Sigmoid colon (tissue), 7 donors: ENCODE data around the gene UPK3B. TPM values are rescaled to one million over a fixed set of nuclear protein-coding genes. Genes with fewer than 3 reads are reported as not detected.
"Not testable (repeated sequence)": the region's sequence is repeated elsewhere in the genome, so short reads cannot be mapped to it uniquely, and the experiment has no call there.

Source experiments
- DNase-seq: peaks from one replicate; pipeline ENCODE4 v3.0.0-alpha.2; 2019
- H3K27ac ChIP-seq, 4 donors: fragments of 200-600 bp; sonication (generic); one replicate each; pipeline ENCODE4 v1.5.1; 2016 to 2019; ENCODE audit warnings: mild to moderate bottlenecking in 1 of 4
- H3K27me3 ChIP-seq, 3 donors: fragments of 200-600 bp; sonication (generic); one replicate each; pipeline ENCODE4 v1.5.1; 2019; ENCODE audit warnings: mild to moderate bottlenecking in 1 of 3
- H3K36me3 ChIP-seq, 4 donors: fragments of 200-600 bp; sonication (generic); one replicate each; pipeline ENCODE4 v1.5.1; 2016 to 2019
- H3K4me1 ChIP-seq, 4 donors: fragments of 200-600 bp; sonication (generic); one replicate each; pipeline ENCODE4 v1.5.1; 2017 to 2019
- H3K4me3 ChIP-seq, 4 donors: fragments of 200-600 bp; sonication (generic); one replicate each; pipeline ENCODE4 v1.5.1; 2017 to 2019; ENCODE audit warnings: mild to moderate bottlenecking in 2 of 4, moderate library complexity in 1 of 4
- H3K9me3 ChIP-seq, 4 donors: fragments of 200-600 bp in 3 of 4; sonication (generic) in 3 of 4; one replicate each; pipeline versions ENCODE4 v1.5.1 to v1.6.1; 2013 to 2019
- CTCF ChIP-seq, 4 experiments: fragments of 450-650 bp in 3 of 4; fragments of 200-600 bp in 1 of 4; IDR thresholded peaks; one replicate each; pipeline ENCODE4 v1.5.1; 2016 to 2019; ENCODE audit warnings: antibody characterized with exemption in 4 of 4, mild to moderate bottlenecking in 3 of 4, moderate library complexity in 2 of 4
- EP300 ChIP-seq, 4 donors: sonication (generic); formaldehyde crosslinking; IDR thresholded peaks; one replicate each; pipeline ENCODE4 v1.6.1; 2017; ENCODE audit warnings: antibody characterized with exemption in 4 of 4
- POLR2A ChIP-seq, 2 donors: fragments of 450-650 bp; IDR thresholded peaks; one replicate each; pipeline ENCODE4 v1.6.1; 2016; ENCODE audit warnings: antibody characterized with exemption in 2 of 2, mild to moderate bottlenecking in 2 of 2, moderate library complexity in 2 of 2
- POLR2AphosphoS5 ChIP-seq, 4 donors: sonication (generic); formaldehyde crosslinking; IDR thresholded peaks; one replicate each; pipeline ENCODE4 v1.6.1; 2017; ENCODE audit warnings: antibody characterized with exemption in 4 of 4
- WGBS, 2 donors: extraction: QIAGEN DNeasy Blood & Tissue Kit; methylation state at CpG; one replicate each; pipeline ENCODE4 v1.1.7; 2013; 5-methylcytosine and 5-hydroxymethylcytosine counted together
- intact Hi-C: fragments of 100-400 bp; cut with DNase I; formaldehyde crosslinking; loops from one replicate; pipeline ENCODE4 v1.15.1; 2023
- polyA plus RNA-seq, 3 donors: library from polyadenylated mRNA; stranded (reverse); fragments of 200-250 nt; gene quantifications; one replicate each; pipeline ENCODE4 v1.2.3, GENCODE V29; 2013
- total RNA-seq, 4 donors: library from RNA; depleted of rRNA; stranded (reverse); fragments of >200 nt; gene quantifications; one replicate each; pipeline ENCODE4 v1.1.0, GENCODE V29; 2016
- donor health status: healthy with polysubstance abuse.
- donor health status: Bipolar disorder and iron deficiency.
- donor health status: healthy.

Gene UPK3B
- total RNA-seq (1 to 10 TPM in 1 of 4 donors, under 1 TPM in 3; 0.27 to 3.9 (median 0.77) TPM), polyA plus RNA-seq (1 to 10 TPM in 1 of 3 donors, under 1 TPM in 1, not detected in 1; 0.92 to 1.9 TPM)

DNA sequence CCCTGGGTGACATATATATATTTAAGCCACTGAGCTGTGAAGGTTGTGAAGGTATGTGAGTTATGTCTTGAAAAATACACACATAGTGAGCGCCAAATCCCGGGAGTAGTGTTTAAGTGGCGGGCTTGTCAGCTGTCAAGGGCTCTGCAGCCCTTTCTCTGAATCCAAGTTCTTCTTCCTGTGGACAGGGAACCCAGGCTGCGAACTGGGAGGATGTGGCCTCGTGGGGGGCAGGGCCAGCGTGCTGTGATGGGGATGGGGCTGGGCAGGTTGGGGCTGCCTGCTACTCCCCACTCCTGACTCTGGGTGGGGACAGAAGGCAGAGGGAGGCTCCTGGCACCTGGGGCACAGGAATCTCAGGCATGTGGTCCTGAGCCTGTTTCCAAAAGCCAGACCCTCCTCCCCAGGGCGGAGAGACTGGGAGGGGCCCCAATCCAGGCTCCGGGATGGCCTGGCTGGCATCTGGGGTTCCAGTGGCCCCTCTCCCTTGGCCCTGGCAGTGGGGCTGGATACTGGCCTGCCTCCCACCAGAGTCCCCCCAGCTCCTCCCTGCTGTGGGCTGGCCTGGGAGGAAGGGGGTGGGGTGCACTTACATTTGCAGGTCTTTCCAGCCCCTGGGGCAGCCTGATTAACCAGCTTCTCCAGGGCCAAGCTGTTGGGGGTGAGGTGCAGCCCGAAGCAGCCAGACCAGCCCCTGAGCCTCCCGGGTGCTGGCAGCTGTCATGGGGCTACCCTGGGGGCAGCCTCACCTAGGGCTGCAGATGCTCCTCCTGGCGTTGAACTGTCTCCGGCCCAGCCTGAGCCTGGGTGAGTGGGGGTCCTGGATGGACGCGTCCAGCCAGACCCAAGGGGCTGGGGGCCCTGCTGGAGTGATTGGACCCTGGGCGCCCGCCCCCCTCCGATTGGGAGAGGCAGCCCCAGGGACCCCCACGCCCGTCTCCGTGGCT, at the start of gene UPK3B:
Gene UPK3B, plus strand, starts transcription at position 622 of the 947 bp plus-strand sequence. Its CDS starts 101 bp downstream, at position 723.
- Histone ChIP-seq H3K27me3 (no peaks in the 10 kb centered on the region), H3K27ac (no peak within 1 kb of the TSS), H3K4me1 (peaks cover 0 to 7% (median 3%) of the 10 kb centered on the region in 4 donors), H3K4me3 (no peak within 1 kb of the TSS), H3K9me3 (no peaks in the 10 kb centered on the region), H3K36me3 (peaks cover 0 to 10% (median 5%) of the 10 kb centered on the region in 4 donors)
- TF ChIP-seq CTCF (IDR thresholded peaks at IDR 0.05) = no peak
- no peak for TF ChIP-seq POLR2A (IDR thresholded peaks at IDR 0.05)
- no peak for TF ChIP-seq EP300 (IDR thresholded peaks at IDR 0.05)
- TF ChIP-seq POLR2AphosphoS5 (IDR thresholded peaks at IDR 0.05) = no peak
- 58 to 59% methylated on average over 20 of the region's 20 CpGs for WGBS, 2 donors
- peak; percentile 63 for DNase-seq
- intact Hi-C loops = loop anchor here (10.0 kb wide), 1 partner anchor 485 kb away; no protein-coding TSS in a partner anchor

GRCh38 chr7:76460767-76461166, 49.6 kb upstream of the UPK3B start:
- H3K27ac ChIP-seq, intact Hi-C loops: not testable (repeated sequence)
- 91 to 92% methylated on average over 14 of the region's 20 CpGs for WGBS, 2 donors

GRCh38 chr7:76461464-76462101, 48.8 kb upstream of the UPK3B start, which contains the start of gene DTX2:
Gene DTX2 (plus strand): TSS chr7:76461709. CDS start chr7:76480510, 18,801 bp downstream.
- not testable (repeated sequence) for DNase-seq

More at GRCh38 chr7:76460767-76461166, 49.6 kb upstream of the UPK3B start:
- not testable (repeated sequence) for H3K27me3 ChIP-seq, H3K4me1 ChIP-seq, H3K9me3 ChIP-seq, H3K36me3 ChIP-seq, DNase-seq, H3K4me3 ChIP-seq

GRCh38 chr7:76462271-76462882, 48.0 kb upstream of the UPK3B start:
- H3K4me1 ChIP-seq, intact Hi-C loops, H3K27me3 ChIP-seq, H3K36me3 ChIP-seq, H3K9me3 ChIP-seq, H3K4me3 ChIP-seq, DNase-seq, H3K27ac ChIP-seq: not testable (repeated sequence)
- no CpG with 5 or more reads among the region's 17 CpGs for WGBS, 2 donors

More at GRCh38 chr7:76461464-76462101, 48.8 kb upstream of the UPK3B start, which contains the start of gene DTX2:
- H3K36me3 ChIP-seq, intact Hi-C loops, H3K4me1 ChIP-seq, H3K27me3 ChIP-seq, H3K9me3 ChIP-seq: not testable (repeated sequence)
- Histone ChIP-seq H3K4me3 (peak within 1 kb of the TSS; percentile 49 to 73 (median 56)), H3K27ac (peak within 1 kb of the TSS; percentile 70 to 79 (median 74))
- TF ChIP-seq CTCF (IDR thresholded peaks at IDR 0.05) = peak in 1 of 4 experiments; percentile 9
- 1% methylated on average over 21 of the region's 54 CpGs for WGBS, 2 donors

DNA sequence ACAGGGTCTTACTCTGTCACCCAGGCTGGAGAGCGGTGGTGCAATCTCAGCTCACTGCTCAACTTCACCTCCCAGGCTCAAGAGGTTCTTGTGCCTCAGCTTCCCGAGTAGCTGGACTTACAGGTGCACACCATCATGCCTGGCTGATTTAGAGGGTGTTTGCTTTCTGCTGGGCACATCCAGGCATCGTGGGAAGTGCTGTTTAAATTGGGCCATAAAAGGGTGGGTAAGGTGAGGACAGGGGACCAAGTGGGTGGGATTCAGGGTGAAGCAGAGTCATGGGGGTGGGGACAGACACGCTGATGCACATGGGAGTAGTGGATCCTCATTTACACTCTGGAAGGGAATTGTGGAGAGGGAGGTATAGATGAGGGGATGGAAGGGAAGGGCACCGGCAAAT, 45.4 kb upstream of the UPK3B start:
- H3K9me3 ChIP-seq, DNase-seq, H3K4me3 ChIP-seq, H3K27me3 ChIP-seq, intact Hi-C loops, H3K36me3 ChIP-seq, H3K27ac ChIP-seq: not testable (repeated sequence)
- H3K4me1 ChIP-seq = peaks cover 0 to 13% (median 9%) of the 10 kb centered on the region in 4 donors
- 25 to 63% methylated on average over 4 of the region's 5 CpGs for WGBS, 2 donors

DNA sequence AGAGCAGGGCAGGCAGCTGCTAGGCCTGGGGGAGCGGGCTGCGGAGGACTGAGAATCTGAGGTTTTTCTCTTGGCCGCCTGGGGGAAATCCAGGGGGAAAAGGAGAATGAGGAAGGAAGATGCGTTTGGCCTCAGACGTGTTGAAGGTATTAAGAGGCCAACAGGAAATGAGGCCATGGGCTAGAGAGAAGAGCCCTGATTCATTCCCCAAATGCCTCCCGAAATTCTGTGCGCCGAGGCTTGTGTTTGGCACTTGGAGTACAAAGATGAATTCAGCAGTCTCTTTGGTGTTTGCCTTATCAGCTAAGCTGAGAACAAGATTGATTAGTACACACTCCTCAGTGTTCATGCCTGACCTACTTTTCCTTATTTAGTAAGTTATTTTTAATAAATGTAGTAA, 44.4 kb upstream of the UPK3B start:
- H3K4me3 ChIP-seq, intact Hi-C loops, H3K36me3 ChIP-seq, DNase-seq, H3K27me3 ChIP-seq, H3K9me3 ChIP-seq: not testable (repeated sequence)
- no CpG with 5 or more reads among the region's 8 CpGs for WGBS, 2 donors
- peak overlapping the region in 1 of 4 donors; percentile 62 for H3K27ac ChIP-seq
- H3K4me1 ChIP-seq = peaks cover 0 to 13% (median 9%) of the 10 kb centered on the region in 4 donors

- Histone ChIP-seq H3K27ac (peak overlapping the region in 1 of 4 donors; percentile 36), H3K4me1 (peaks cover 0 to 13% (median 9%) of the 10 kb centered on the region in 4 donors)
- DNase-seq, H3K36me3 ChIP-seq, intact Hi-C loops, H3K4me3 ChIP-seq, H3K9me3 ChIP-seq, H3K27me3 ChIP-seq: not testable (repeated sequence)
- 22 to 68% methylated on average over 10 of the region's 14 CpGs for WGBS, 2 donors
Measured at GRCh38 chr7:76467743-76468404, 42.5 kb upstream of the UPK3B start.

DNA sequence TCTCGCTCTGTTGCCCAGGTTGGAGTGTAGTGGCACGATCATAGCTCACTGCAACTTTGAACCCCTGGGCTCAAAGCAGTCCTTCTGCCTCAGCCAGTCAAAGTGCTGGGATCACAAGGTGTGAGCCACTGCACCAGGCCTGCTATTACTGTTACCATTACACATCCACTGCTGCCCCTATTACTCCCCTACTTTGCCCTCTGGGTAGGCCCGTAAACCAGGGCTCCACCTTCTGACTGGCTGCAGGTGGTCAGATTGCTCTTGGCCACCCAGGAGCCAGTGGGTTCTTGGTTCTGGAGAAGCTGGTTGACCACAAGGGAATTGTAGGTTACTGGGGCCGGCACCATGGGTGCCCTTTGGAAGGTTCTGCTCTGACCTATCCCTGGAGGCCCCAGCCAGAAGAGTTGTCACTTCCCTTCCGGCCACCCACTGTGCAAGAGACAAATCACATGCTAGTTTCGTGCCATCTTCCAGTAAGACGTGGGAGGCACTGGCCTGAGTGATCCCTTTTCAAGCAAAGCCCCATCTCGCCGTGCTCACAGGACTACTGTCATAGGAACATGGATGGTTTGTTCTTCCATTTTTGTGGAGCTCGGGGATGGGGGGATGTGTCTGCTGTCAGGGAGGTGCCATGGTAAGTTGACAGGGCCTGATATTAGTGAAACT, 38.7 kb upstream of the UPK3B start:
- H3K36me3 ChIP-seq = not testable (repeated sequence)

DNA sequence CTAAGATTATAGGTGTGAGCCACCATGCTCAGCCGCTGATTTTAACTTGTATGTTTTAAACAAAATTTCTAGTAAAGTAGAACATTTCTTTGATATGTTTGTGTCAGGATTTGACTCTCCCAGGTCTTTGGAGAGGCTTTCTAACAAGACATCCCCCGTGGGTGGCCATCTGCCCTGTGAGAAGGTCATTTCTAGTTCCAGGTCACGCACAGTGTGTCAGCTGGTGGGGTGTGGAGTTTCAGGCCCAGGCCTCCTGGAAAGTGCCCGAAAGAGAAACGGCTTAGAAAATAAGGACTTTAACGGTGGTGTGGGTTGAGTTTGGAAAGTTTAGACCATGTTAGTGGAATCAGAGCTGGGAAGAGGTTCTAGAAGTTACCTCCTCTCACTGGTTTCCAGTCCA, 37.3 kb upstream of the UPK3B start:
- H3K27ac ChIP-seq, H3K9me3 ChIP-seq, intact Hi-C loops: not testable (repeated sequence)

More for the DNA sequence above, 38.7 kb upstream of the UPK3B start:
- H3K27ac ChIP-seq, DNase-seq, H3K9me3 ChIP-seq, H3K4me1 ChIP-seq, H3K4me3 ChIP-seq, intact Hi-C loops, H3K27me3 ChIP-seq: not testable (repeated sequence)
- WGBS, 2 donors = 85 to 89% methylated on average over 9 of the region's 10 CpGs

More for the DNA sequence above, 37.3 kb upstream of the UPK3B start:
- H3K36me3 ChIP-seq, H3K4me3 ChIP-seq, DNase-seq, H3K4me1 ChIP-seq, H3K27me3 ChIP-seq: not testable (repeated sequence)
- 91 to 96% methylated on average over 2 to 3 of the region's 6 CpGs for WGBS, 2 donors
